SK-N-SH (cell line): ENCODE results near the gene SFSWAP. TPM values are rescaled to one million over a fixed set of nuclear protein-coding genes. Genes with fewer than 3 reads are reported as not detected.

Source experiments
- CTCF ChIA-PET: fragments of 300-600, 350-600 bp; formaldehyde crosslinking; extraction: SDS; loops from one replicate; lab custom pipeline; 2021; lab: Yijun Ruan, JAX
- POLR2A ChIA-PET: fragments of 350-600 bp; sonication (Branson Sonifier 250); formaldehyde crosslinking; extraction: SDS; loops from one replicate; lab custom pipeline; 2020; ENCODE audit warnings: antibody characterized with exemption, inconsistent platforms; lab: Yijun Ruan, JAX
- DNase-seq: peaks from one replicate; pipeline ENCODE4 v3.0.0; 2012
- H2AFZ ChIP-seq: fragments of 200-600 bp; sonication (generic); 2 replicates; pipeline ENCODE4 v1.8.1; 2016; ENCODE audit warnings: antibody characterized with exemption, mild to moderate bottlenecking, low read depth
- H3F3A ChIP-seq: fragments of 200-600 bp; sonication (generic); replicated peaks from 2 replicates; pipeline ENCODE3; 2016; ENCODE audit warnings: antibody characterized with exemption, mild to moderate bottlenecking; ENCODE audit not compliant: insufficient read depth
- H3K27ac ChIP-seq, 2 experiments: fragments of 200-500 bp in 1 of 2; fragments of 200-600 bp in 1 of 2; sonication (Bioruptor generic) in 1 of 2; sonication (generic), shearing (Covaris generic) in 1 of 2; 2 replicates each; pipeline versions ENCODE4 v1.5.1 to v1.6.1; 2014 to 2016; ENCODE audit warnings: low read depth in 2 of 2, inconsistent platforms in 1 of 2, low read length in 1 of 2, mild to moderate bottlenecking in 1 of 2, mixed read lengths in 1 of 2
- H3K27me3 ChIP-seq: fragments of 200-600 bp; sonication (generic), shearing (Covaris generic); 2 replicates; pipeline ENCODE4 v1.6.1; 2016; ENCODE audit warnings: mixed run types; ENCODE audit not compliant: insufficient read depth
- H3K36me3 ChIP-seq, 2 experiments: fragments of 200-500 bp in 1 of 2; fragments of 200-600 bp in 1 of 2; sonication (Bioruptor generic) in 1 of 2; sonication (generic) in 1 of 2; replicated peaks in 1 of 2; 2 replicates each; pipeline versions ENCODE3 to v1.5.1; 2014 to 2016; ENCODE audit warnings: low read length in 1 of 2, mild to moderate bottlenecking in 1 of 2; ENCODE audit not compliant: insufficient read depth in 2 of 2, control insufficient read depth in 1 of 2
- H3K4me1 ChIP-seq, 2 experiments: fragments of 200-500 bp in 1 of 2; fragments of 200-600 bp in 1 of 2; sonication (Bioruptor generic) in 1 of 2; sonication (generic), shearing (Covaris generic) in 1 of 2; 2 replicates each; pipeline versions ENCODE4 v1.5.1 to v1.6.1; 2014 to 2016; ENCODE audit warnings: low read depth in 1 of 2, low read length in 1 of 2, mixed run types in 1 of 2; ENCODE audit not compliant: insufficient read depth in 2 of 2, control insufficient read depth in 1 of 2
- H3K4me2 ChIP-seq: fragments of 200-600 bp; sonication (generic), shearing (Covaris generic); 2 replicates; pipeline ENCODE4 v1.6.1; 2017; ENCODE audit warnings: mixed run types
- H3K4me3 ChIP-seq, 2 experiments: fragments of 200-500 bp in 1 of 2; fragments of 200-600 bp in 1 of 2; sonication (Bioruptor generic) in 1 of 2; sonication (generic), shearing (Covaris generic) in 1 of 2; 2 replicates each; pipeline versions ENCODE4 v1.5.1 to v1.8.1; 2014 to 2016; ENCODE audit warnings: low read depth in 2 of 2, inconsistent platforms in 1 of 2, low read length in 1 of 2, mild to moderate bottlenecking in 1 of 2, mixed read lengths in 1 of 2, moderate library complexity in 1 of 2
- H3K79me2 ChIP-seq: fragments of 200-600 bp; sonication (generic); 2 replicates; pipeline ENCODE4 v1.8.1; 2017; ENCODE audit warnings: mild to moderate bottlenecking; ENCODE audit not compliant: insufficient read depth
- H3K9ac ChIP-seq: fragments of 200-600 bp; sonication (generic); 2 replicates; pipeline ENCODE4 v1.6.1; 2017; ENCODE audit warnings: mixed run types
- H3K9me2 ChIP-seq: fragments of 200-600 bp; sonication (generic); 2 replicates; pipeline ENCODE4 v1.6.1; 2017; ENCODE audit warnings: mixed run types
- H3K9me3 ChIP-seq: fragments of 200-600 bp; sonication (generic); 2 replicates; pipeline ENCODE4 v1.6.1; 2017; ENCODE audit warnings: mixed run types, mild to moderate bottlenecking, moderate library complexity
- H4K20me1 ChIP-seq: fragments of 200-600 bp; sonication (generic); 2 replicates; pipeline ENCODE4 v1.6.1; 2017; ENCODE audit warnings: mild to moderate bottlenecking, mixed run types; ENCODE audit not compliant: insufficient read depth
- CHD2 ChIP-seq: fragments of 150-350 bp; IDR thresholded peaks from 2 replicates; pipeline ENCODE4 v1.6.1; 2018; ENCODE audit warnings: low read length; ENCODE audit not compliant: partially characterized antibody
- ELF1 ChIP-seq: IDR thresholded peaks from 2 replicates; pipeline ENCODE4 v1.4.0; 2012
- EZH2phosphoT487 ChIP-seq: fragments of 200-600 bp; sonication (generic); IDR thresholded peaks from 2 replicates; pipeline ENCODE4 v1.6.1; 2017; ENCODE audit warnings: low read depth, mixed run types, mild to moderate bottlenecking, antibody characterized with exemption, moderate library complexity, borderline replicate concordance
- FOXM1 ChIP-seq: IDR thresholded peaks from 2 replicates; pipeline ENCODE4 v1.4.0; 2012; ENCODE audit warnings: low read depth, mild to moderate bottlenecking
- GABPA ChIP-seq: IDR thresholded peaks from 2 replicates; pipeline ENCODE4 v1.4.0; 2012; ENCODE audit warnings: low read depth, mild to moderate bottlenecking
- JUND ChIP-seq: IDR thresholded peaks from 2 replicates; pipeline ENCODE4 v1.4.0; 2012
- MEF2A ChIP-seq: IDR thresholded peaks from 2 replicates; pipeline ENCODE4 v1.4.0; 2012; ENCODE audit warnings: low read depth, borderline replicate concordance
- MXI1 ChIP-seq: IDR thresholded peaks from 2 replicates; pipeline ENCODE4 v1.6.1; 2012; ENCODE audit warnings: mild to moderate bottlenecking, low read depth, low read length, improper control_type of control experiment
- NFIC ChIP-seq: IDR thresholded peaks from 2 replicates; pipeline ENCODE4 v1.4.0; 2012; ENCODE audit warnings: borderline replicate concordance
- NRF1 ChIP-seq: IDR thresholded peaks from 2 replicates; pipeline ENCODE4 v1.6.1; 2012; ENCODE audit warnings: low read depth, mild to moderate bottlenecking, low read length
- POLR2AphosphoS5 ChIP-seq: IDR thresholded peaks from 2 replicates; pipeline ENCODE4 v1.6.1; 2012; ENCODE audit warnings: low read depth, low read length
- RCOR1 ChIP-seq: fragments of 150-350 bp; IDR thresholded peaks from 2 replicates; pipeline ENCODE4 v1.6.1; 2017; ENCODE audit warnings: antibody characterized with exemption, low read length
- RFX5 ChIP-seq: IDR thresholded peaks from 2 replicates; pipeline ENCODE4 v1.6.1; 2012; ENCODE audit warnings: mild to moderate bottlenecking, improper control_type of control experiment, low read length
- SMC3 ChIP-seq: IDR thresholded peaks from 2 replicates; pipeline ENCODE4 v1.6.1; 2012; ENCODE audit warnings: low read depth, low read length, improper control_type of control experiment
- TAF1 ChIP-seq: IDR thresholded peaks from 2 replicates; pipeline ENCODE4 v1.6.1; 2012; ENCODE audit warnings: low read depth, mild to moderate bottlenecking, low read length, moderate library complexity, borderline replicate concordance
- TCF12 ChIP-seq: IDR thresholded peaks from 2 replicates; pipeline ENCODE4 v1.4.0; 2012
- TEAD4 ChIP-seq: IDR thresholded peaks from 2 replicates; pipeline ENCODE4 v1.4.0; 2012; ENCODE audit warnings: mild to moderate bottlenecking, borderline replicate concordance; ENCODE audit not compliant: insufficient read depth
- WGBS: methylation state at CpG from one replicate; pipeline ENCODE4 v1.1.6; 2017; ENCODE audit warnings: low lambda C conversion rate; 5-methylcytosine and 5-hydroxymethylcytosine counted together
- polyA plus RNA-seq, 3 experiments: library from polyadenylated mRNA; depleted of rRNA; stranded (reverse); fragments of >200 nt; gene quantifications; 2 replicates each; pipeline ENCODE4 v1.2.3, GENCODE V29; 2012

SFSWAP gene
- polyA plus RNA-seq, 1 of the 3 experiments (the other 2 are of a cell fraction) = 27.9 TPM

- Histone ChIP-seq H3F3A (no peaks in the 10 kb centered on the region), H3K36me3 (no peaks in the 10 kb centered on the region), H3K4me3 (no peak overlapping the region), H3K4me2 (no peak overlapping the region), H3K27ac (no peak overlapping the region), H3K27me3 (no peaks in the 10 kb centered on the region), H3K9me2 (no peaks in the 10 kb centered on the region), H2AFZ (no peak overlapping the region), H3K9ac (no peak overlapping the region), H3K4me1 (no peaks in the 10 kb centered on the region), H4K20me1 (no peaks in the 10 kb centered on the region), H3K9me3 (no peaks in the 10 kb centered on the region), H3K79me2 (no peaks in the 10 kb centered on the region)
- POLR2A ChIA-PET = no interaction called here
- CTCF ChIA-PET = interaction anchor here (0.6 kb wide), 1 partner anchor 853 kb away, joined by 3 read pairs; no protein-coding TSS in a partner anchor
- 39% methylated on average over 7 of the region's 8 CpGs for WGBS
- DNase-seq = no peak
- TF ChIP-seq TCF12 (no peak), GABPA (no peak), CHD2 (no peak), POLR2AphosphoS5 (no peak), FOXM1 (no peak), MEF2A (no peak), RCOR1 (no peak), NFIC (no peak), TEAD4 (no peak), NRF1 (no peak), RFX5 (no peak), EZH2phosphoT487 (no peak), JUND (no peak), MXI1 (no peak), TAF1 (no peak)
These were observed 39.0 kb upstream of the SFSWAP start for GRCh38 chr12:131671871-131672270.

GRCh38 chr12:131672311-131672940, 38.5 kb upstream of the SFSWAP start:
- TF ChIP-seq RFX5 = no peak
- no peak for TF ChIP-seq SMC3
- no peak for TF ChIP-seq NFIC
- TF ChIP-seq RCOR1 = no peak
- TF ChIP-seq ELF1 = no peak
- TF ChIP-seq, all 33 proteins: peak for 0
- Histone ChIP-seq H3K4me2 (no peak overlapping the region), H3K27ac (no peak overlapping the region), H3K9me2 (no peaks in the 10 kb centered on the region), H3K4me3 (no peak overlapping the region), H3K4me1 (no peaks in the 10 kb centered on the region), H2AFZ (no peak overlapping the region), H3K36me3 (no peaks in the 10 kb centered on the region), H3K27me3 (no peaks in the 10 kb centered on the region), H3K9me3 (no peaks in the 10 kb centered on the region), H4K20me1 (no peaks in the 10 kb centered on the region), H3K9ac (no peak overlapping the region), H3K79me2 (no peaks in the 10 kb centered on the region), H3F3A (no peaks in the 10 kb centered on the region)
- DNase-seq = no peak
- WGBS = 51% methylated on average over 14 of the region's 17 CpGs
- ChIA-PET CTCF (no interaction called here), POLR2A (no interaction called here)
